Measurements from ENCODE around the gene ATP6V1G2.

- TF ChIP-seq CTCF (conservative IDR thresholded peaks at IDR 0.05; ENCODE audit: low read depth, low read length) = no peak
- TF ChIP-seq USF2 (IDR thresholded peaks at IDR 0.05; ENCODE audit: low read depth, low read length) = no peak
- no peak for TF ChIP-seq POLR2A (IDR thresholded peaks at IDR 0.05; ENCODE audit: low read depth, low read length)
- TF ChIP-seq RFX5 (IDR thresholded peaks at IDR 0.05; ENCODE audit: low read depth, low read length) = no peak
- no peak for TF ChIP-seq SMC3 (IDR thresholded peaks at IDR 0.05; ENCODE audit: low read depth, low read length)
- TF ChIP-seq CEBPB (IDR thresholded peaks at IDR 0.05; ENCODE audit: low read depth, low read length) = no peak
These were observed 12.4 kb downstream of the ATP6V1G2 start for GRCh38 chr6:31534011-31534410.
